Colonic mucosa (tissue), 4 donors: Measurements from ENCODE around the gene CEP164. TPM values are rescaled to one million over a fixed set of nuclear protein-coding genes. Genes with fewer than 3 reads are reported as not detected.

ENCODE experiments used
- DNase-seq: peaks from one replicate; pipeline ENCODE4 v3.0.0-alpha.2; 2020
- H3K27ac ChIP-seq: fragments of 200-600 bp; one replicate; pipeline ENCODE4 v1.8.0; 2021
- H3K27me3 ChIP-seq: fragments of 200-600 bp; one replicate; pipeline ENCODE4 v1.8.0; 2021
- H3K36me3 ChIP-seq: fragments of 200-600 bp; one replicate; pipeline ENCODE4 v1.8.0; 2021
- H3K4me1 ChIP-seq: fragments of 200-600 bp; one replicate; pipeline ENCODE4 v1.8.0; 2021; ENCODE audit warnings: mild to moderate bottlenecking
- H3K4me3 ChIP-seq: fragments of 200-600 bp; one replicate; pipeline ENCODE4 v1.8.0; 2021
- H3K9ac ChIP-seq, 2 donors: one replicate each; pipeline ENCODE4 v1.7.0; 2013; ENCODE audit warnings: control low read depth in 2 of 2, low read depth in 2 of 2, low read length in 2 of 2
- H3K9me3 ChIP-seq: fragments of 200-600 bp; one replicate; pipeline ENCODE4 v1.8.0; 2021
- intact Hi-C: fragments of 100-400 bp; cut with DNase I; formaldehyde crosslinking; loops from one replicate; pipeline ENCODE4 v1.14.1; 2022
- total RNA-seq, 2 donors: library from RNA; stranded (reverse); fragmentation: NEBNext Ultra II Directional in 1 of 2; extraction: Animal tissue kit (Norgen Biotek cat#: 25700) in 1 of 2; gene quantifications; one replicate each; pipeline ENCODE4 v1.2.1, GENCODE V29; 2021
- TF ChIP-seq, protein P1 (sequence below): fragments of 200-600 bp; IDR thresholded peaks from one replicate; pipeline ENCODE4 v1.8.0; 2022; ENCODE audit warnings: antibody characterized with exemption, mild to moderate bottlenecking
- donor health status: healthy.
- donor health status: DM: no; HTN: no; CAD: no.
- donor health status: DM: no; HTN: no; CAD: no.

The CEP164 gene
- total RNA-seq, 2 donors from 2014 or later, result 12.4 to 19.2 TPM

DNA sequence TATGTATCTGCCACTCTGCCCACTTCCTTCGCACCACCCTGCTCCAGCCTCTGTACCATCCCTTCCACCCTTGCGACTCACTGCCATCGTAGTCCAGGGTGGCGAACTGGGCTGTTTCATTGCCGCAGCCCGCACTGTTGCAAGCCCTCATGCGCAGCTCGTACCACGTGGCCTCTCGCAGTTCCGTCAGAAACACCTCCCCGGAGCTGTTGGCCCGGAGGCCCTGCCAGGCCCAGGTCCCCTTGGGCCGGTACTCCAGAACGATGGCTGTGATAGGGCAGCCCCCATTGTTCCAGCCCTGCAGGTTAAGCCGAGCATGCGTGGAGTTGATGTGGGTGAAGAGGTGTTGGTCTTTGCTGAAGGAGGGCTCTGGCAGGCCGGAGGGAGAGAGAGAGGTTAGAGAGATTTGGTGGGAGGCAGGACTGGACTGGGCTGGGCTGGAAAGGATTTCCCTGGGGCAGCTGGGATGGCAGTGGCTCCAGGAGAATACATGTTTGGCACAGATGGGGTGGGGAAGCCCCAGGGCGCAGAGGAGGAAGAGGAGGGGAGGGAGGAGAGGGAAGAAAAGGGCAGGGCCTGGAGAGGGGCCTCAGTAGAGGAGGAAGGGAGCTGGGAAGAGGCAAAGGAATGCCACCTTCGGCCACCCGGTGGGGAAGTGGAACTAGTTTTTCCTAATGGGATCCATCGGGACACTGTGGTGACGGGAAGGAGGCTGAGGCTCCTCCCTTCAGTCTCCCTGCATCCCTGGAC lies 109.6 kb downstream of the CEP164 start:
- TF ChIP-seq, protein P1, sequence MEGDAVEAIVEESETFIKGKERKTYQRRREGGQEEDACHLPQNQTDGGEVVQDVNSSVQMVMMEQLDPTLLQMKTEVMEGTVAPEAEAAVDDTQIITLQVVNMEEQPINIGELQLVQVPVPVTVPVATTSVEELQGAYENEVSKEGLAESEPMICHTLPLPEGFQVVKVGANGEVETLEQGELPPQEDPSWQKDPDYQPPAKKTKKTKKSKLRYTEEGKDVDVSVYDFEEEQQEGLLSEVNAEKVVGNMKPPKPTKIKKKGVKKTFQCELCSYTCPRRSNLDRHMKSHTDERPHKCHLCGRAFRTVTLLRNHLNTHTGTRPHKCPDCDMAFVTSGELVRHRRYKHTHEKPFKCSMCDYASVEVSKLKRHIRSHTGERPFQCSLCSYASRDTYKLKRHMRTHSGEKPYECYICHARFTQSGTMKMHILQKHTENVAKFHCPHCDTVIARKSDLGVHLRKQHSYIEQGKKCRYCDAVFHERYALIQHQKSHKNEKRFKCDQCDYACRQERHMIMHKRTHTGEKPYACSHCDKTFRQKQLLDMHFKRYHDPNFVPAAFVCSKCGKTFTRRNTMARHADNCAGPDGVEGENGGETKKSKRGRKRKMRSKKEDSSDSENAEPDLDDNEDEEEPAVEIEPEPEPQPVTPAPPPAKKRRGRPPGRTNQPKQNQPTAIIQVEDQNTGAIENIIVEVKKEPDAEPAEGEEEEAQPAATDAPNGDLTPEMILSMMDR, result no peak

DNA sequence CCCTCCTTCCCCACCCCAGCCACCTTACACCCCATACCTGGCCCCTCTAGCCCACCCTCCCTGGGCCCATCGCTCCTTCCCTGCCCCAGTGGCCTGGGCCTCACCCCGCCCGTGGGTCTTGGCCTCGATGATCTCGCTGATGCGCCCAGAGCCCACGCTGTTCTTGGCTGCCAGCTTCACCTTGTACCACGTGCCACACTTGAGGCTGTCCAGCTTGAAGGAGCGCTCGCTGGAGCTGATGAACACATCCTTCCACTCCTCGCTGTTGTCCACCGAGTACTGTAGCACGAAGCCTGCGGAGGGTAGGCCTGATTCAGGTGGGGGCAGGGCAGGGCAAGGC lies 110.1 kb downstream of the CEP164 start:
- intact Hi-C loops, result no loop called here

More for the DNA sequence above, 109.6 kb downstream of the CEP164 start:
- H3K36me3 ChIP-seq, result no peaks in the 10 kb centered on the region
- H3K4me3 ChIP-seq, result no peak overlapping the region
- intact Hi-C loops, result no loop called here
- no peaks in the 10 kb centered on the region for H3K9me3 ChIP-seq
- no peaks in the 10 kb centered on the region for H3K4me1 ChIP-seq
- no peaks in the 10 kb centered on the region for H3K27me3 ChIP-seq
- no peak overlapping the region for H3K9ac ChIP-seq
- H3K27ac ChIP-seq, result no peak overlapping the region
- no peak for DNase-seq

DNA sequence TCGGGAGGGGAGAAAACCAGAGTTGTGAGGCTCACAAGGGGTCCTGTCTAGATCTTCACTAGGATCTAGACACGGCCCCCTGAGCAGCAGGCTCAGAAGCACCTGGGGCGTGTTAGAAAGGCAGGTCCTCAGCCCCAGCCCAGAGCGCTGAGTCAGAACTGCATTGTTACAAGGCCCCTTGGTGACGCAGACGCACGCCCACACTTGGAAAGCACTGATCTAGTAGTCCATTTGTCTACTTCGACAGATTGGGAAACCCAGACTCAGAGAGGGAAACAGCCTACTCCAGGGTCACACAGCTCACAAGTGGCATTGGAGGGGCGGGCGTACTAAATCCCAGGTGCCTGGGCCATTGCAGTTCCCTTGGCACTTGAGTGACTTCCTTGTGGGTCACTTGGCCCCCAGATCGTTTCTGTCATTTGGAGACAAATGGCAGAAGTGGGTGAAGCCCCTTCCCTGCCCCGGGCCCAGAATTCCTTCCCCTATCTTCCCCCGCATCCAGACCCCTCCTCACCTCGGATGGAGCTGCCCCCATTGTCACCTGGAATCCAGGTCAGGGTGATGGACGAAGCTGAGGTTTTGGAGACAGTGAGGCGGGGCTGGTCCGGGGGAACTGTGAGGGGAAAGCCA lies 110.8 kb downstream of the CEP164 start:
- no peaks in the 10 kb centered on the region for H3K9me3 ChIP-seq
- H3K27me3 ChIP-seq, result no peaks in the 10 kb centered on the region
- no peaks in the 10 kb centered on the region for H3K36me3 ChIP-seq
- no peak overlapping the region for H3K27ac ChIP-seq
- no peaks in the 10 kb centered on the region for H3K4me1 ChIP-seq
- TF ChIP-seq, protein P1, result no peak
- DNase-seq, result no peak
- no peak overlapping the region for H3K9ac ChIP-seq
- intact Hi-C loops, result no loop called here
- no peak overlapping the region for H3K4me3 ChIP-seq

More for the DNA sequence above, 110.1 kb downstream of the CEP164 start:
- no peak for DNase-seq
- Histone ChIP-seq H3K27ac (no peak overlapping the region), H3K36me3 (no peaks in the 10 kb centered on the region), H3K4me1 (no peaks in the 10 kb centered on the region), H3K9ac (no peak overlapping the region), H3K9me3 (no peaks in the 10 kb centered on the region), H3K4me3 (no peak overlapping the region), H3K27me3 (no peaks in the 10 kb centered on the region)
- TF ChIP-seq, protein P1, result no peak

DNA sequence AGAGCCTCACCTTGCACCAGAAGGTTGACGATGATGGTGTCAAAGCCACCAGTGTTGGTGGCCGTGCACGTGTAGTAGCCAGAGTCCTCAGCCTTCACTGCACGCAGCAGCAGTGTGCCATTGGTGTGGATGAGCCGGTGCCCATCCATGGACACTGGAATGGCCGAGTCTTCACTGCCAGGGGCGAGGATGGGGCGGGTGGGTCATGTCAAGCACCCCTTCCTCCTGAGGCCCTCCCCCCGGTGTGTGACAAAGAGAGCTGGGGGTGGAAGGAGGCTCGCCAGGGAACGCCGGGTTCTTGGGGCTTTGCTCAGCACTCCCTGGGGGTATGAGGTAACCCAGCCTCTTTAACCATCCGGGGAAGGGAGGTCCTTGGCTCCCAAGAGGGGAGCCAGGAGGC lies 111.6 kb downstream of the CEP164 start:
- no peak overlapping the region for H3K4me3 ChIP-seq
- intact Hi-C loops, result no loop called here
- DNase-seq, result no peak
- no peak overlapping the region for H3K27ac ChIP-seq
- no peaks in the 10 kb centered on the region for H3K27me3 ChIP-seq
- TF ChIP-seq, protein P1, result no peak
- no peaks in the 10 kb centered on the region for H3K9me3 ChIP-seq
- no peaks in the 10 kb centered on the region for H3K36me3 ChIP-seq
- H3K9ac ChIP-seq, result no peak overlapping the region
- no peaks in the 10 kb centered on the region for H3K4me1 ChIP-seq

DNA sequence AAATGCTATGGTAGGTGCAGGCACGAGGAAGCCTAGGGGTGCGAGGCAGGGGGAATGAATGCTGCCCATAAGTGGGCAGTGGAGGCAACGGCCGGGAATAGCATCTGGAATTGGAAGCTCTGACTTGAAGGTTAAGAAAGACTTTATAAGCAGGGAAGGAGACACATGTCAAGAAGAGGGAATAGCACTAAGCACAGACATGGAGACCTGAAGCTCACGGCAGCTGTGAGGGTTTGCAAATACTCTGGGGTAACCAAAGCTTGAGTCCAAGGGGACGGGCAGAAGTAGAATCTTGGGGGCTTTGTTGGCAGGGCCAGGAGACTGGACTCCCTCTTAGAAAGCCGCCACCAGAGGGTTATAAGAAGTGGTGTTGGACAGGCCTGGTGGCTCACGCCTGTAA lies 112.6 kb downstream of the CEP164 start:
- DNase-seq, result no peak
- Histone ChIP-seq H3K36me3 (no peaks in the 10 kb centered on the region), H3K4me3 (no peak overlapping the region), H3K9me3 (no peaks in the 10 kb centered on the region), H3K4me1 (no peaks in the 10 kb centered on the region), H3K27me3 (no peaks in the 10 kb centered on the region), H3K9ac (no peak overlapping the region), H3K27ac (no peak overlapping the region)
- intact Hi-C loops, result loop anchor here (10.0 kb wide), 1 partner anchor 615 kb away; no protein-coding TSS in a partner anchor
- TF ChIP-seq, protein P1, result no peak
